H1 (cell line): ENCODE results near the gene DIPK1C. TPM values are rescaled to one million over a fixed set of nuclear protein-coding genes. Genes with fewer than 3 reads are reported as not detected.

Experiments used
- CTCF ChIA-PET: fragments of 300-600 bp; sonication (Branson Sonifier 250); formaldehyde crosslinking; loops from one replicate; lab custom pipeline; 2021; ENCODE audit not compliant: partially characterized antibody; lab: Charles Lee
- POLR2A ChIA-PET: fragments of 300-600 bp; sonication (Branson Sonifier 250); formaldehyde crosslinking; loops from one replicate; lab custom pipeline; 2021; ENCODE audit warnings: inconsistent platforms; ENCODE audit not compliant: partially characterized antibody; lab: Charles Lee
- DNase-seq, 2 experiments: peaks; one replicate each; pipeline versions ENCODE4 v3.0.0 to v3.0.0-alpha.2; 2010 to 2022; ENCODE audit warnings: low spot score in 2 of 2, low read depth in 1 of 2, mixed read lengths in 1 of 2
- FAIRE-seq: peaks from 2 replicates; lab custom pipeline; 2011; peaks lifted over from hg19 to GRCh38; lab: Jason Lieb, UNC
- H2AFZ ChIP-seq: 2 replicates; pipeline ENCODE4 v1.8.1; 2012; ENCODE audit warnings: low read length, inconsistent platforms
- H2AK5ac ChIP-seq: 2 replicates; pipeline ENCODE4 v1.6.1; 2013; ENCODE audit warnings: low read depth, low read length
- H2BK120ac ChIP-seq: replicated peaks from 2 replicates; pipeline ENCODE3; 2013; ENCODE audit warnings: low read depth, low read length, inconsistent platforms
- H2BK12ac ChIP-seq: 2 replicates; pipeline ENCODE4 v1.6.1; 2013; ENCODE audit warnings: low read depth, low read length
- H2BK15ac ChIP-seq: 2 replicates; pipeline ENCODE4 v1.6.1; 2013; ENCODE audit warnings: low read length
- H2BK20ac ChIP-seq: 2 replicates; pipeline ENCODE4 v1.6.1; 2013; ENCODE audit warnings: low read length
- H2BK5ac ChIP-seq: 2 replicates; pipeline ENCODE4 v1.6.1; 2013; ENCODE audit warnings: low read depth, low read length
- H3K14ac ChIP-seq: 2 replicates; pipeline ENCODE4 v1.6.1; 2013; ENCODE audit warnings: inconsistent platforms; ENCODE audit not compliant: insufficient read length
- H3K18ac ChIP-seq: 2 replicates; pipeline ENCODE4 v1.6.1; 2013; ENCODE audit warnings: low read length; ENCODE audit errors: extremely low read depth
- H3K23ac ChIP-seq: 2 replicates; pipeline ENCODE4 v1.6.1; 2013; ENCODE audit warnings: inconsistent platforms; ENCODE audit not compliant: insufficient read length
- H3K23me2 ChIP-seq: 2 replicates; pipeline ENCODE4 v1.6.1; 2013; ENCODE audit warnings: low read depth, low read length
- H3K27ac ChIP-seq: 2 replicates; pipeline ENCODE4 v1.6.1; 2011; ENCODE audit warnings: low read depth, low read length, inconsistent platforms
- H3K27me3 ChIP-seq, 4 experiments: replicated peaks in 1 of 4; 1 replicate in 1 of 4; 2 replicates in 3 of 4; pipeline versions ENCODE4 v1.6.1 to v1.8.1; 2011 to 2013; ENCODE audit warnings: low read length in 3 of 4, mild to moderate bottlenecking in 3 of 4, inconsistent platforms in 2 of 4, mixed read lengths in 2 of 4, moderate library complexity in 1 of 4; ENCODE audit not compliant: control insufficient read depth in 3 of 4, insufficient read depth in 3 of 4; ENCODE audit errors: extremely low read depth in 1 of 4
- H3K36me3 ChIP-seq, 4 experiments: 2 replicates each; pipeline versions ENCODE4 v1.6.1 to v1.8.1; 2011 to 2013; ENCODE audit warnings: mild to moderate bottlenecking in 4 of 4, low read length in 3 of 4, moderate library complexity in 2 of 4, control low read depth in 1 of 4, inconsistent platforms in 1 of 4; ENCODE audit not compliant: insufficient read depth in 4 of 4, control insufficient read depth in 2 of 4
- H3K4ac ChIP-seq: replicated peaks from 2 replicates; pipeline ENCODE3; 2013; ENCODE audit warnings: low read length, low read depth, mixed read lengths, inconsistent platforms; ENCODE audit not compliant: insufficient read length
- H3K4me1 ChIP-seq, 4 experiments: replicated peaks in 1 of 4; 1 replicate in 1 of 4; 2 replicates in 3 of 4; pipeline versions ENCODE4 v1.6.1 to v1.8.1; 2011 to 2013; ENCODE audit warnings: low read length in 3 of 4, inconsistent platforms in 2 of 4, mixed read lengths in 1 of 4; ENCODE audit not compliant: insufficient read depth in 4 of 4, control insufficient read depth in 3 of 4
- H3K4me2 ChIP-seq, 2 experiments: 2 replicates each; pipeline versions ENCODE4 v1.6.1 to v1.8.1; 2011 to 2013; ENCODE audit warnings: low read depth in 2 of 2, low read length in 2 of 2, control low read depth in 1 of 2, inconsistent platforms in 1 of 2, mild to moderate bottlenecking in 1 of 2; ENCODE audit not compliant: insufficient read depth in 1 of 2
- H3K4me3 ChIP-seq, 4 experiments: fragments of 200-600, 300-600 bp in 1 of 4; sonication (generic), shearing (Covaris generic), sonication (Bioruptor Twin) in 1 of 4; 2 replicates each; pipeline versions ENCODE4 v1.5.1 to v1.8.1; 2011 to 2016; ENCODE audit warnings: low read length in 4 of 4, low read depth in 3 of 4, control low read depth in 2 of 4, inconsistent platforms in 2 of 4, mild to moderate bottlenecking in 2 of 4, mixed read lengths in 1 of 4, moderate library complexity in 1 of 4; ENCODE audit not compliant: insufficient read depth in 2 of 4; ENCODE audit errors: extremely low read depth in 1 of 4
- H3K56ac ChIP-seq: replicated peaks from 2 replicates; pipeline ENCODE3; 2013; ENCODE audit warnings: low read depth, mild to moderate bottlenecking, mixed read lengths, low read length, inconsistent platforms; ENCODE audit not compliant: insufficient read length
- H3K79me1 ChIP-seq: 2 replicates; pipeline ENCODE4 v1.6.1; 2013; ENCODE audit warnings: low read depth, low read length, control low read depth
- H3K79me2 ChIP-seq, 2 experiments: 2 replicates each; pipeline versions ENCODE4 v1.6.1 to v1.8.1; 2012 to 2013; ENCODE audit warnings: low read length in 2 of 2, mild to moderate bottlenecking in 2 of 2, inconsistent platforms in 1 of 2; ENCODE audit not compliant: insufficient read depth in 2 of 2, control insufficient read depth in 1 of 2
- H3K9ac ChIP-seq, 4 experiments: replicated peaks in 1 of 4; 1 replicate in 1 of 4; 2 replicates in 3 of 4; pipeline versions ENCODE4 v1.6.1 to v1.8.1; 2011 to 2013; ENCODE audit warnings: low read depth in 3 of 4, low read length in 3 of 4, control low read depth in 2 of 4, mild to moderate bottlenecking in 2 of 4, moderate library complexity in 2 of 4, inconsistent platforms in 1 of 4; ENCODE audit errors: extremely low read depth in 1 of 4
- H3K9me3 ChIP-seq, 2 experiments: 2 replicates each; pipeline versions ENCODE4 v1.6.1 to v1.8.1; 2012 to 2013; ENCODE audit warnings: mild to moderate bottlenecking in 2 of 2, moderate library complexity in 2 of 2, control low read depth in 1 of 2, inconsistent platforms in 1 of 2, low read depth in 1 of 2, low read length in 1 of 2, mixed read lengths in 1 of 2; ENCODE audit not compliant: insufficient read depth in 2 of 2
- H4K20me1 ChIP-seq, 2 experiments: replicated peaks in 1 of 2; 2 replicates each; pipeline versions ENCODE3 to v1.8.1; 2011 to 2013; ENCODE audit warnings: inconsistent platforms in 2 of 2, low read length in 2 of 2, mild to moderate bottlenecking in 1 of 2; ENCODE audit not compliant: insufficient read depth in 2 of 2, control insufficient read depth in 1 of 2
- H4K5ac ChIP-seq: 2 replicates; pipeline ENCODE4 v1.6.1; 2013; ENCODE audit warnings: low read length, low read depth, mixed read lengths, inconsistent platforms; ENCODE audit not compliant: insufficient read length
- H4K8ac ChIP-seq: 2 replicates; pipeline ENCODE4 v1.8.0; 2013; ENCODE audit warnings: mild to moderate bottlenecking, moderate library complexity, low read length, inconsistent platforms; ENCODE audit not compliant: insufficient read depth; ENCODE audit errors: extremely low read depth
- H4K91ac ChIP-seq: replicated peaks from 2 replicates; pipeline ENCODE3; 2013; ENCODE audit warnings: low read length, mixed read lengths, inconsistent platforms; ENCODE audit not compliant: insufficient read length
- HDAC6 ChIP-seq: IDR thresholded peaks from one replicate; pipeline ENCODE4 v1.7.1; 2012; ENCODE audit warnings: low read depth, mild to moderate bottlenecking, inconsistent platforms, low read length, moderate library complexity
- POLR2A ChIP-seq, 2 experiments: IDR thresholded peaks; 1 replicate in 1 of 2; 2 replicates in 1 of 2; pipeline ENCODE4 v1.6.1; 2011; ENCODE audit warnings: low read depth in 2 of 2, low read length in 2 of 2, mild to moderate bottlenecking in 2 of 2; ENCODE audit errors: control extremely low read depth in 1 of 2
- POLR2AphosphoS5 ChIP-seq: IDR thresholded peaks from 2 replicates; pipeline ENCODE4 v1.6.1; 2011; ENCODE audit warnings: low read depth, low read length
- RNF2 ChIP-seq: fragments of 200-900, 300-1000 bp; sonication (generic); IDR thresholded peaks from 2 replicates; pipeline ENCODE4 v1.7.1; 2016; ENCODE audit warnings: borderline replicate concordance, low read depth, mild to moderate bottlenecking, antibody characterized with exemption, low read length; ENCODE audit not compliant: poor library complexity, severe bottlenecking; ENCODE audit errors: missing control alignments
- SAP30 ChIP-seq: fragments of 300-600 bp; sonication (generic); IDR thresholded peaks from 2 replicates; pipeline ENCODE4 v1.7.1; 2012; ENCODE audit warnings: low read length, moderate library complexity, mild to moderate bottlenecking, inconsistent platforms; ENCODE audit not compliant: insufficient read depth, insufficient replicate concordance
- whole genome bisulfite sequencing, 2 experiments: shearing (Covaris generic) in 1 of 2; methylation state at CpG; one replicate each; pipeline versions ENCODE4 v1.1.6 to v1.1.7; 2013 to 2015; ENCODE audit warnings: low lambda C conversion rate in 2 of 2, mixed read lengths in 2 of 2, inconsistent platforms in 1 of 2, low coverage in 1 of 2, missing lambda C conversion rate in 1 of 2; ENCODE audit not compliant: insufficient replicate concordance in 2 of 2, insufficient coverage in 1 of 2, insufficient read length in 1 of 2; ENCODE audit errors: extremely low coverage in 1 of 2, missing lambda C conversion rate in 1 of 2; 5-methylcytosine and 5-hydroxymethylcytosine counted together
- polyA plus RNA-seq, 7 experiments: library from polyadenylated mRNA; depleted of rRNA in 3 of 7; stranded (reverse) in 5 of 7; unstranded in 2 of 7; fragments of >200 nt in 5 of 7; fragments of 200-250 nt in 2 of 7; gene quantifications; 1 replicate in 5 of 7; 2 replicates in 1 of 7; 4 replicates in 1 of 7; pipeline versions ENCODE4 v1.2.1 to v1.2.3, GENCODE V29; 2011 to 2013; ENCODE audit warnings: missing spikeins in 2 of 7, mixed read lengths in 2 of 7
- total RNA-seq: library from RNA; stranded (reverse); fragmentation: NEBNext Ultra II Directional; extraction: Animal tissue kit (Norgen Biotek cat#: 25700); gene quantifications from 2 replicates; pipeline ENCODE4 v1.2.1, GENCODE V29; 2021
- TF ChIP-seq, protein P1 (sequence below), 3 experiments: IDR thresholded peaks; 1 replicate in 2 of 3; 2 replicates in 1 of 3; pipeline versions ENCODE4 v1.5.1 to v1.6.1; 2011; ENCODE audit warnings: low read length in 3 of 3, mild to moderate bottlenecking in 3 of 3, inconsistent platforms in 2 of 3, low read depth in 1 of 3, moderate library complexity in 1 of 3; ENCODE audit not compliant: insufficient read depth in 1 of 3; ENCODE audit errors: control extremely low read depth in 1 of 3

The DIPK1C gene
- total and polyA plus RNA-seq, 2 of the 8 experiments (the other 6 are each of a cell fraction or from before 2014, with no cell fraction given) = 0.08 TPM; not detected in 1

DNA sequence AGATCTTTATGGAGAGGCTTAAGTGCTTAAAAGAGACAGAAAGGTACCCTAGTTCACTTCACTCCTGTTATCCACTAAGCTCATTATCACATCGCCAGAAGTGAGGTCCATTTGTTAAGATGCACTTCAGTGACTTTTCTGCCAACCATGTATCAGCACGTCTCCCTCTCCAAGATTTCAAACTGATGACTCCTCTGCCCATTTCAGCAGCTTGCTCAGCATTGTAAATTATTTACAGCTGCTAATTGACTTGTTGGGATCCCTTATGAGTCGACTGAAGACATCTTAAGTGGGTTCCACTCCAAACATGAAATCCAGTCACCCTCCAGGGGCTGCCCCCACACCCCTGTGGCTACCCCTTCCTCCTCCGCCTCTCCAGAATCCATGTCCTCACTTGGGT lies 37.3 kb downstream of the DIPK1C start:
- Histone ChIP-seq H3K56ac (no peak overlapping the region), H4K20me1 (no peaks in the 10 kb centered on the region), H2AFZ (no peak overlapping the region), H3K23me2 (no peaks in the 10 kb centered on the region), H3K27ac (no peak overlapping the region), H2BK20ac (no peak overlapping the region), H2BK5ac (no peak overlapping the region), H2BK12ac (no peak overlapping the region), H2BK120ac (no peak overlapping the region), H2BK15ac (no peak overlapping the region), H3K18ac (no peak overlapping the region), H3K9me3 (no peaks in the 10 kb centered on the region), H3K4me3 (no peak overlapping the region), H3K79me2 (no peaks in the 10 kb centered on the region), H3K9ac (no peak overlapping the region), H2AK5ac (no peak overlapping the region), H3K27me3 (no peaks in the 10 kb centered on the region), H4K5ac (no peak overlapping the region), H4K91ac (no peak overlapping the region), H3K4me2 (no peak overlapping the region), H3K79me1 (no peaks in the 10 kb centered on the region), H3K36me3 (no peaks in the 10 kb centered on the region), H3K23ac (no peak overlapping the region), H3K14ac (no peak overlapping the region), H3K4ac (no peak overlapping the region), H3K4me1 (no peaks in the 10 kb centered on the region), H4K8ac (no peak overlapping the region)
- DNase-seq (no peak), FAIRE-seq (no peak)
- TF ChIP-seq RNF2 = no peak
- TF ChIP-seq POLR2A (IDR thresholded peaks at IDR 0.05; ENCODE audit: control extremely low read depth in 1 of 2, low read depth in 2 of 2, low read length in 2 of 2) = no peak
- no peak for TF ChIP-seq POLR2AphosphoS5
- TF ChIP-seq HDAC6 = no peak
- TF ChIP-seq, protein P1, sequence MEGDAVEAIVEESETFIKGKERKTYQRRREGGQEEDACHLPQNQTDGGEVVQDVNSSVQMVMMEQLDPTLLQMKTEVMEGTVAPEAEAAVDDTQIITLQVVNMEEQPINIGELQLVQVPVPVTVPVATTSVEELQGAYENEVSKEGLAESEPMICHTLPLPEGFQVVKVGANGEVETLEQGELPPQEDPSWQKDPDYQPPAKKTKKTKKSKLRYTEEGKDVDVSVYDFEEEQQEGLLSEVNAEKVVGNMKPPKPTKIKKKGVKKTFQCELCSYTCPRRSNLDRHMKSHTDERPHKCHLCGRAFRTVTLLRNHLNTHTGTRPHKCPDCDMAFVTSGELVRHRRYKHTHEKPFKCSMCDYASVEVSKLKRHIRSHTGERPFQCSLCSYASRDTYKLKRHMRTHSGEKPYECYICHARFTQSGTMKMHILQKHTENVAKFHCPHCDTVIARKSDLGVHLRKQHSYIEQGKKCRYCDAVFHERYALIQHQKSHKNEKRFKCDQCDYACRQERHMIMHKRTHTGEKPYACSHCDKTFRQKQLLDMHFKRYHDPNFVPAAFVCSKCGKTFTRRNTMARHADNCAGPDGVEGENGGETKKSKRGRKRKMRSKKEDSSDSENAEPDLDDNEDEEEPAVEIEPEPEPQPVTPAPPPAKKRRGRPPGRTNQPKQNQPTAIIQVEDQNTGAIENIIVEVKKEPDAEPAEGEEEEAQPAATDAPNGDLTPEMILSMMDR (IDR thresholded peaks at IDR 0.05; ENCODE audit: control extremely low read depth in 1 of 3, insufficient read depth in 1 of 3, low read depth in 1 of 3, low read length in 3 of 3) = no peak
- TF ChIP-seq SAP30 = no peak
- CTCF ChIA-PET = interaction anchor here (1.5 kb wide), 1 partner anchor 13 kb away, joined by 3 read pairs; no protein-coding TSS in a partner anchor
- POLR2A ChIA-PET = no interaction called here
- WGBS, 2 experiments = 87% methylated on average over 4 of the region's 4 CpGs; no CpG with 5 or more reads in 1 of the 2 experiments
